ENCODE measurements around the gene RPL4. TPM values are rescaled to one million over a fixed set of nuclear protein-coding genes. Genes with fewer than 3 reads are reported as not detected.

RPL4 gene
- total and polyA plus RNA-seq, 2 donors from 2014 or later: 1,774 to 2,001 TPM

DNA sequence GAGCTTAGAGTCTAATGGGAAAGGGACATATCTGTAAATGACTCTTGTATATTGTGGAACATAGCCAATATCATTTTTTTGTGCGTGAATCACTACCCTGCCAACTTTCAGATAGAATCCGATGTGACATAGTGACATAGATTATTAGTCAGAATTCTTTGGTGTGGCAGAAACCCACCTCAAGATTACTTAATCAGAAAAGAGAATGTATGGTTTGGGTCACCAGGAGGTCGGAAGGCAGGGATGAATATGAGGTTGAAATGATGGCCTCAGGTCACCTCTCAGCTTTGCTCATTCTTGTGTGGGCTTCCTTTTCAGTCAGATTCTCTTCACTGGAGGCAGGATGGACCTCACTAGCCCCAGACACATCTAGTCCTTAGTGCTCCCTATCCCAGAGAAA lies 48.4 kb downstream of the RPL4 start:
- Histone ChIP-seq H3K4me1 (ENCODE audit: control insufficient read depth in 2 of 3, insufficient read depth in 2 of 3, low read depth in 1 of 3, low read length in 3 of 3) (no peaks in the 10 kb centered on the region), H3K27ac (ENCODE audit: low read depth in 2 of 2, low read length in 2 of 2) (no peak overlapping the region), H3K9me3 (ENCODE audit: control insufficient read depth in 2 of 3, insufficient read depth in 1 of 3, low read length in 3 of 3) (no peaks in the 10 kb centered on the region), H3K9ac (ENCODE audit: low read length in 3 of 3) (no peak overlapping the region), H3K36me3 (ENCODE audit: control insufficient read depth in 2 of 3, insufficient read depth in 3 of 3, low read length in 3 of 3) (no peaks in the 10 kb centered on the region), H3K4me3 (ENCODE audit: low read length in 3 of 3) (no peak overlapping the region), H3K27me3 (ENCODE audit: control insufficient read depth, insufficient read depth, low read length) (no peaks in the 10 kb centered on the region)
- no peak for FAIRE-seq
- no peak for DNase-seq
- TF ChIP-seq, protein P1, sequence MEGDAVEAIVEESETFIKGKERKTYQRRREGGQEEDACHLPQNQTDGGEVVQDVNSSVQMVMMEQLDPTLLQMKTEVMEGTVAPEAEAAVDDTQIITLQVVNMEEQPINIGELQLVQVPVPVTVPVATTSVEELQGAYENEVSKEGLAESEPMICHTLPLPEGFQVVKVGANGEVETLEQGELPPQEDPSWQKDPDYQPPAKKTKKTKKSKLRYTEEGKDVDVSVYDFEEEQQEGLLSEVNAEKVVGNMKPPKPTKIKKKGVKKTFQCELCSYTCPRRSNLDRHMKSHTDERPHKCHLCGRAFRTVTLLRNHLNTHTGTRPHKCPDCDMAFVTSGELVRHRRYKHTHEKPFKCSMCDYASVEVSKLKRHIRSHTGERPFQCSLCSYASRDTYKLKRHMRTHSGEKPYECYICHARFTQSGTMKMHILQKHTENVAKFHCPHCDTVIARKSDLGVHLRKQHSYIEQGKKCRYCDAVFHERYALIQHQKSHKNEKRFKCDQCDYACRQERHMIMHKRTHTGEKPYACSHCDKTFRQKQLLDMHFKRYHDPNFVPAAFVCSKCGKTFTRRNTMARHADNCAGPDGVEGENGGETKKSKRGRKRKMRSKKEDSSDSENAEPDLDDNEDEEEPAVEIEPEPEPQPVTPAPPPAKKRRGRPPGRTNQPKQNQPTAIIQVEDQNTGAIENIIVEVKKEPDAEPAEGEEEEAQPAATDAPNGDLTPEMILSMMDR (IDR thresholded peaks at IDR 0.05; ENCODE audit: borderline replicate concordance, extremely low read depth, insufficient read depth): no peak
- intact Hi-C loops (cut with DNase I): no loop called here

DNA sequence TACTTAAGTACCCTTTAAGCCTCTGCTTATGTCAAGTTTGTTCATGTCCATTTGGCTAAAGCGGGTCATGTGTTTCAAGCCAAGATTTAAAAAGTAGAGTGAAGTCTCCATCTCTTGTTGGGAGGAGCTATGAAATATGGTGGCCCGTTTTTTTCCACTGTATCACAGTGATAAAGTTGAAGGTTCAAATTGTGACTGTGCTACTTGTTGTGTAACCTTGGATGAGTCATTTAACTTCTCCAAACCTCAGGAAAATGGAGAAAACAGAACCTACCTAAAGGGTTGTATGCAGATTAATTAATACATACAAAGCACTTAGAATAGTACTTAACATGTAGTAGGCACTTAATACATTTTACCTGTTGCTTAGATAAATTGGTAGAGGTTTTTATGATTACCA lies 50.5 kb downstream of the RPL4 start:
- TF ChIP-seq, protein P1 (IDR thresholded peaks at IDR 0.05; ENCODE audit: borderline replicate concordance, extremely low read depth, insufficient read depth): no peak
- H3K4me3 ChIP-seq (ENCODE audit: low read length in 3 of 3): no peak overlapping the region
- H3K9me3 ChIP-seq (ENCODE audit: control insufficient read depth in 2 of 3, insufficient read depth in 1 of 3, low read length in 3 of 3): no peaks in the 10 kb centered on the region
- H3K4me1 ChIP-seq (ENCODE audit: control insufficient read depth in 2 of 3, insufficient read depth in 2 of 3, low read depth in 1 of 3, low read length in 3 of 3): no peaks in the 10 kb centered on the region
- no peak overlapping the region for H3K27ac ChIP-seq (ENCODE audit: low read depth in 2 of 2, low read length in 2 of 2)
- H3K9ac ChIP-seq (ENCODE audit: low read length in 3 of 3): no peak overlapping the region
- FAIRE-seq (no peak), DNase-seq (no peak)
- intact Hi-C loops (cut with DNase I): no loop called here
- no peaks in the 10 kb centered on the region for H3K36me3 ChIP-seq (ENCODE audit: control insufficient read depth in 2 of 3, insufficient read depth in 3 of 3, low read length in 3 of 3)
- H3K27me3 ChIP-seq (ENCODE audit: control insufficient read depth, insufficient read depth, low read length): no peaks in the 10 kb centered on the region

DNA sequence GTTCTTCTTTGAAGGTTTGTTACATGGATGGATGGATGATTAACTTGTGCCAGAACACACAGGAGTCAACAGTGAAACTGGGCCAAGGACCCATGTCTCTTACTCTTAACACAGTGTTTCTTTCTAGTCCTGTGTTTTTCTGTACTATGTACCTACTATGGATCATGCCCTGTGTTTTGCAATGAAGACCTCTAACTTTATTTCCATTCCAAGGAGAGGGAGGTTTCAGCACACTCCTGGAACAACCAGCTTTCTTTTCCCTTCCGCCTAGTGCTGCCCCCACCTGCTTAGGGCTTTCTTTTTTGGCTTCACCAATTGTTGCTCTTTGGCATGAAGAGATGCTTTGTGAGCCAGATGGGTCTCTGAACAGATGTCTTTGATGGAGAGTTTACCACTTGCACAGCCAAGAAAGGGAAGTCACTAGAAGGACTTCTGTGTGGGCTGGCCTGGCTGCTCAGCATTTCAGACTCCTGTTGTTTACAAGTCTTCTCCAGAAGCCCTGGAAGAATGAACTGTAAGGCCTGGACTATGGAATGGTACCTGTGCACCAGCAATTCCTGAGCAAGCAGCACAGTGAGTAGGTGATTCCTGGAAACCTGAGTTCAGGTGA lies 51.6 kb downstream of the RPL4 start:
- Histone ChIP-seq H3K36me3 (ENCODE audit: control insufficient read depth in 2 of 3, insufficient read depth in 3 of 3, low read length in 3 of 3) (peaks cover 0 to 2% (median 0%) of the 10 kb centered on the region in 3 donors), H3K4me1 (ENCODE audit: control insufficient read depth in 2 of 3, insufficient read depth in 2 of 3, low read depth in 1 of 3, low read length in 3 of 3) (no peaks in the 10 kb centered on the region), H3K4me3 (ENCODE audit: low read length in 3 of 3) (no peak overlapping the region), H3K9me3 (ENCODE audit: control insufficient read depth in 2 of 3, insufficient read depth in 1 of 3, low read length in 3 of 3) (no peaks in the 10 kb centered on the region), H3K27ac (ENCODE audit: low read depth in 2 of 2, low read length in 2 of 2) (no peak overlapping the region), H3K9ac (ENCODE audit: low read length in 3 of 3) (no peak overlapping the region), H3K27me3 (ENCODE audit: control insufficient read depth, insufficient read depth, low read length) (no peaks in the 10 kb centered on the region)
- FAIRE-seq (no peak), DNase-seq (no peak)
- TF ChIP-seq, protein P1 (IDR thresholded peaks at IDR 0.05; ENCODE audit: borderline replicate concordance, extremely low read depth, insufficient read depth): no peak
- intact Hi-C loops (cut with DNase I): no loop called here

DNA sequence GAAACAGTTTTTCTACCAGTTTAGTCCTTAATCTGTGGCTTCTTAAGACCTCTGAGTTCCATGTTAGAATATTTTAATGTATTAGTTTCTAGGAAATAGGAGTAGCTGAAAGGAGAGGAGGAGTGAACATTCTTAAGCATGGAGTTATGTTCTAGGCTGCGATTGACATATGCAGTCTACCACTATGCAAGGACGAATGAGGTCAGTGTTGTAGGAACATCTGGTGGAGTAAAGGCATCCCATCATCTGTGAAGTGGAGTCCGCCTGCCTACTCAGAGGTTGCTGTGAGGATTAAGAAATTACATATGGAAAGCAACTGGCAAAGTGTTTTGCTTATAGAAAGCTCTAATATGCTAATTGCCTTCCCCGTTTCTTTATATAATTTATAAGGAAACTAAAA lies 52.2 kb downstream of the RPL4 start:
- Histone ChIP-seq H3K9me3 (ENCODE audit: control insufficient read depth in 2 of 3, insufficient read depth in 1 of 3, low read length in 3 of 3) (no peaks in the 10 kb centered on the region), H3K9ac (ENCODE audit: low read length in 3 of 3) (no peak overlapping the region), H3K27ac (ENCODE audit: low read depth in 2 of 2, low read length in 2 of 2) (no peak overlapping the region), H3K36me3 (ENCODE audit: control insufficient read depth in 2 of 3, insufficient read depth in 3 of 3, low read length in 3 of 3) (peaks cover 0 to 2% (median 0%) of the 10 kb centered on the region in 3 donors), H3K27me3 (ENCODE audit: control insufficient read depth, insufficient read depth, low read length) (no peaks in the 10 kb centered on the region), H3K4me3 (ENCODE audit: low read length in 3 of 3) (no peak overlapping the region), H3K4me1 (ENCODE audit: control insufficient read depth in 2 of 3, insufficient read depth in 2 of 3, low read depth in 1 of 3, low read length in 3 of 3) (no peaks in the 10 kb centered on the region)
- TF ChIP-seq, protein P1 (IDR thresholded peaks at IDR 0.05; ENCODE audit: borderline replicate concordance, extremely low read depth, insufficient read depth): no peak
- FAIRE-seq (no peak), DNase-seq (no peak)
- intact Hi-C loops (cut with DNase I): no loop called here

Measured in kidney (tissue), 14 donors.